Esophagus muscularis mucosa (tissue), 3 donors: ENCODE data around the gene LPAR1.

Experiments
- CTCF ChIP-seq, 3 experiments: fragments of 200-600 bp in 2 of 3; fragments of 450-650 bp in 1 of 3; sonication (generic) in 2 of 3; IDR thresholded peaks; one replicate each; pipeline ENCODE4 v1.5.1; 2017 to 2019; ENCODE audit warnings: antibody characterized with exemption in 3 of 3, mild to moderate bottlenecking in 2 of 3, moderate library complexity in 1 of 3
- POLR2A ChIP-seq: fragments of 450-650 bp; IDR thresholded peaks from one replicate; pipeline ENCODE4 v1.6.1; 2017; ENCODE audit warnings: antibody characterized with exemption, moderate library complexity, mild to moderate bottlenecking, low read depth
- POLR2AphosphoS5 ChIP-seq, 2 donors: sonication (generic); formaldehyde crosslinking; IDR thresholded peaks; one replicate each; pipeline ENCODE4 v1.6.1; 2017; ENCODE audit warnings: antibody characterized with exemption in 2 of 2

- TF ChIP-seq CTCF (IDR thresholded peaks at IDR 0.05) (no peak), POLR2A (no peak), POLR2AphosphoS5 (IDR thresholded peaks at IDR 0.05) (no peak)
Observed at GRCh38 chr9:110872920-110873319, 165.3 kb downstream of the LPAR1 start.
